ENCODE measurements around the gene GORAB. TPM values are rescaled to one million over a fixed set of nuclear protein-coding genes. Genes with fewer than 3 reads are reported as not detected.

Gene GORAB
- polyA plus RNA-seq, 3 donors from 2014 or later: 1.3 to 3.6 (median 2.6) TPM

GRCh38 chr1:170548497-170548896 is 16.5 kb downstream of the GORAB start:
- Mint-ChIP-seq H3K4me3 (no peak overlapping the region), H3K27me3 (ENCODE audit: low read depth in 3 of 3) (no peaks in the 10 kb centered on the region), H3K4me1 (no peaks in the 10 kb centered on the region), H3K36me3 (peaks cover 47 to 69% (median 62%) of the 10 kb centered on the region in 3 donors), H3K27ac (no peak overlapping the region), H3K9me3 (peaks cover 0 to 2% (median 0%) of the 10 kb centered on the region in 6 donors)
- no peak for DNase-seq

- Mint-ChIP-seq H3K9me3 (peaks cover 0 to 17% (median 0%) of the 10 kb centered on the region in 6 donors), H3K27ac (no peak overlapping the region), H3K36me3 (peaks cover 13 to 28% (median 23%) of the 10 kb centered on the region in 3 donors), H3K4me1 (no peaks in the 10 kb centered on the region), H3K27me3 (ENCODE audit: low read depth in 3 of 3) (peaks cover 0 to 2% (median 2%) of the 10 kb centered on the region in 3 donors), H3K4me3 (no peak overlapping the region)
- DNase-seq: no peak
These were observed 23.4 kb downstream of the GORAB start for GRCh38 chr1:170555370-170555769.

- Mint-ChIP-seq H3K9me3 (peaks cover 0 to 17% (median 0%) of the 10 kb centered on the region in 6 donors), H3K4me3 (no peak overlapping the region), H3K4me1 (no peaks in the 10 kb centered on the region), H3K36me3 (peaks cover 7 to 22% (median 11%) of the 10 kb centered on the region in 3 donors), H3K27me3 (ENCODE audit: low read depth in 3 of 3) (peaks cover 0 to 3% (median 3%) of the 10 kb centered on the region in 3 donors), H3K27ac (no peak overlapping the region)
- no peak for DNase-seq
These were observed 25.0 kb downstream of the GORAB start for GRCh38 chr1:170556917-170557316.

DNA sequence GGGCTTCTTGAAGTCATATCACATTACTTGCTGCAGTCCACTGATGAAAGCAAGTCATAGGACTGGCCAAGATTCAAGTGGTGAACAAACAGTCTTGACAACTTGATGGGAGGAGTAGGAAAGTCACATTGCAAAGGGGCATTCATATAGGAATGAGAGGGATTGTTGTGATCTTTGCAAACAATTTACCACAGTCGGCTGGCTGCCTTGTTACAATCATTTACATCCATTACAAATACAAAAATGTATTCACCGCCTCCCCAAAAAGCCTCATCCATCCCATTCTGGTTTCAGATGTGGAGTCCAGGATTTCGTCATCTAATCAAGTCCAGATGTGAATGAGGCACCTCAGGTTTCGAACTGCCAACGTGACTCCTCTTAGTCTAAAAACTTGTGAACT is 26.8 kb downstream of the GORAB start:
- no peak for DNase-seq
- Mint-ChIP-seq H3K4me1 (peaks cover 12 to 16% of the 10 kb centered on the region in 2 donors), H3K36me3 (peaks cover 0 to 13% (median 3%) of the 10 kb centered on the region in 3 donors), H3K27me3 (ENCODE audit: low read depth in 3 of 3) (peaks cover 3% of the 10 kb centered on the region in 3 donors), H3K27ac (no peak overlapping the region), H3K4me3 (no peak overlapping the region), H3K9me3 (peaks cover 0 to 17% (median 0%) of the 10 kb centered on the region in 6 donors)

- peaks cover 3 to 5% (median 5%) of the 10 kb centered on the region in 3 donors for H3K27me3 Mint-ChIP-seq (ENCODE audit: low read depth in 3 of 3)
- peaks cover 12 to 16% of the 10 kb centered on the region in 2 donors for H3K4me1 Mint-ChIP-seq
- no peak for DNase-seq
- H3K27ac Mint-ChIP-seq: no peak overlapping the region
- peaks cover 0 to 13% (median 3%) of the 10 kb centered on the region in 3 donors for H3K36me3 Mint-ChIP-seq
- H3K9me3 Mint-ChIP-seq: peaks cover 0 to 17% (median 0%) of the 10 kb centered on the region in 6 donors
- no peak overlapping the region for H3K4me3 Mint-ChIP-seq
These were observed 27.2 kb downstream of the GORAB start for GRCh38 chr1:170559166-170559565.

DNA sequence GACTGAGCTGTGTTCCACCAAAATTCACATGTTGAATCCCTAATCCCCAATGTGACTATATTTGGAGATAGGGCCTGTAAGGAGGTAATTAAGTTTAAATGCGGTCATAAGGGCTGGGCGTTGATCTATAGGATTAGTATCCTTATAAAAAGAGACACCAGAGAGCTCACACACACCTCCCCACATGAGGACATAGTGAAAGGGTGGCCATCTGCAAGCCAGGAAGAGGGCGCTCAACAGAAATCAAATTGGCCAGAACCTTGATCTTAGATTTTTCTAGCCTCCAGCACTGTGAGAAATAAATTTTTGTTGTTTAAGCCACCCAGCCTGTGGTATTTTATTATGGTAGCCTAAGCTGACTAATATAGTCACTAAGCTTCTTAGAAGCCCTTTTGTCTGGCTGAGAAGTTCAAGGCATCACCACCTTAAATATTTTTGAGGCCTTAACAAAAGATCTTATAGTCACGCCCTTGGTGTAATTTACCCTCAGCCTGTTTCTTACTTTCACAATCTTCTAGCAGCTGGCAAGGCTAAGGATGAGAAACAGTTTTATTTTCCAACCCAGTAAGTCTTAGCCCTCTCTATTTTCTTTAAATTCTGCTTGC is 28.8 kb downstream of the GORAB start:
- Mint-ChIP-seq H3K4me3 (no peak overlapping the region), H3K9me3 (peaks cover 0 to 17% (median 0%) of the 10 kb centered on the region in 6 donors), H3K36me3 (peaks cover 0 to 7% (median 3%) of the 10 kb centered on the region in 3 donors), H3K4me1 (peaks cover 12 to 16% of the 10 kb centered on the region in 2 donors), H3K27ac (no peak overlapping the region), H3K27me3 (ENCODE audit: low read depth in 3 of 3) (peaks cover 3 to 5% (median 5%) of the 10 kb centered on the region in 3 donors)
- no peak for DNase-seq

- H3K4me3 Mint-ChIP-seq: peak overlapping the region in 3 of 5 donors; percentile 18 to 42 (median 33)
- H3K27ac Mint-ChIP-seq: peak overlapping the region in 2 of 6 donors; percentile 7 to 48
- H3K9me3 Mint-ChIP-seq: peaks cover 0 to 17% (median 0%) of the 10 kb centered on the region in 6 donors
- peak in 2 of 3 donors; percentile 3 to 10 for DNase-seq
- H3K27me3 Mint-ChIP-seq (ENCODE audit: low read depth in 3 of 3): peaks cover 3 to 8% (median 5%) of the 10 kb centered on the region in 3 donors
- peaks cover 12 to 16% of the 10 kb centered on the region in 2 donors for H3K4me1 Mint-ChIP-seq
- peaks cover 0 to 7% (median 0%) of the 10 kb centered on the region in 3 donors for H3K36me3 Mint-ChIP-seq
These were observed 30.8 kb downstream of the GORAB start for GRCh38 chr1:170562646-170563338.

DNA sequence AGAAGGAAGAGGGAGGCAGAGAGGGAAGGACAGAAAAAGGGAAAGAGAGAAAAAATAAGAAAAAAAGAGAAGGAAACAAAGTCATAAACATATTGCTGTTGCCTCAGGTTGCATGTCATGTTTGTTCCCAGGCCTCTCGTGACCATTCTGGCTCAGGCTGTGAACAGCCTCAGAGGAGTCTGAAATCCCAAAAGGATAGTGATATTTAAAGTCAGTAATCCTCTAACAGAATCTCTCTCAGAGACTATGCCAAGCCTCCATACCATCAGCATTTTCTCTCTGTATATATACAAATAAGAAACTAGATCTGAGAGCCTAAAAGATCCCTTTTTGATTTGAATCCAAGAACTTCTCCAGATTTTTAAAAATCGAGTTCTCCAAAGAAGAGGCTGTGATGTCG is 35.2 kb downstream of the GORAB start:
- no peaks in the 10 kb centered on the region for H3K36me3 Mint-ChIP-seq
- H3K4me1 Mint-ChIP-seq: peaks cover 12 to 16% of the 10 kb centered on the region in 2 donors
- peak overlapping the region in 1 of 6 donors; percentile 36 for H3K27ac Mint-ChIP-seq
- no peak for DNase-seq
- H3K27me3 Mint-ChIP-seq (ENCODE audit: low read depth in 3 of 3): peaks cover 2 to 14% (median 8%) of the 10 kb centered on the region in 3 donors
- H3K9me3 Mint-ChIP-seq: peaks cover 0 to 9% (median 4%) of the 10 kb centered on the region in 6 donors
- H3K4me3 Mint-ChIP-seq: no peak overlapping the region

- no peak overlapping the region for H3K27ac Mint-ChIP-seq
- DNase-seq: no peak
- H3K4me3 Mint-ChIP-seq: no peak overlapping the region
- H3K4me1 Mint-ChIP-seq: peaks cover 4 to 6% of the 10 kb centered on the region in 2 donors
- peaks cover 0 to 9% (median 4%) of the 10 kb centered on the region in 6 donors for H3K9me3 Mint-ChIP-seq
- H3K27me3 Mint-ChIP-seq (ENCODE audit: low read depth in 3 of 3): peaks cover 2 to 12% (median 8%) of the 10 kb centered on the region in 3 donors
- no peaks in the 10 kb centered on the region for H3K36me3 Mint-ChIP-seq
These were observed 36.2 kb downstream of the GORAB start for GRCh38 chr1:170568197-170568596.

GRCh38 chr1:170576980-170577379 is 45.0 kb downstream of the GORAB start:
- H3K27me3 Mint-ChIP-seq (ENCODE audit: low read depth in 3 of 3): peaks cover under 1 to 9% (median 5%) of the 10 kb centered on the region in 3 donors
- no peaks in the 10 kb centered on the region for H3K36me3 Mint-ChIP-seq
- H3K27ac Mint-ChIP-seq: no peak overlapping the region
- H3K4me1 Mint-ChIP-seq: no peaks in the 10 kb centered on the region
- H3K4me3 Mint-ChIP-seq: no peak overlapping the region
- peaks cover 0 to 3% (median under 1%) of the 10 kb centered on the region in 6 donors for H3K9me3 Mint-ChIP-seq
- no peak for DNase-seq

DNA sequence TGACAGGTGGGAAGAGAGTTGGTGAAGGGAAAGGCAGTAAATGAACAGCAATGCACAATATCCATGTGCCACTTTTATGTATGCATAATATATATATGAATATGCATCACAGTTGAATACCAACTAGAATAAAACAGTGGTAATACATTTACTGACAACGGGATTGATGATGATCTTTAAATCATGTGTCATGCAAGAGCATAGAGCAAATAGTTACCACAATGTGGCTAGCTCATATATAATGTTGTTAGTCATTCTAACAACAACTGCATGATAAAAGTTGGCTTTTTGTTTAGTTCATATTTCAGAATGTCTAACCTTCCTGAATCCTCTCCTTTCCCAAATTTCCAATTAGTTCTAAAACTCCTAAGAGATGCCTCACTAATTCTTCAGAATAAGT is 46.4 kb downstream of the GORAB start:
- peaks cover 4 to 6% (median 5%) of the 10 kb centered on the region in 3 donors for H3K27me3 Mint-ChIP-seq (ENCODE audit: low read depth in 3 of 3)
- peaks cover 0 to 3% (median 0%) of the 10 kb centered on the region in 6 donors for H3K9me3 Mint-ChIP-seq
- no peaks in the 10 kb centered on the region for H3K4me1 Mint-ChIP-seq
- DNase-seq: no peak
- H3K4me3 Mint-ChIP-seq: no peak overlapping the region
- H3K36me3 Mint-ChIP-seq: no peaks in the 10 kb centered on the region
- no peak overlapping the region for H3K27ac Mint-ChIP-seq

DNA sequence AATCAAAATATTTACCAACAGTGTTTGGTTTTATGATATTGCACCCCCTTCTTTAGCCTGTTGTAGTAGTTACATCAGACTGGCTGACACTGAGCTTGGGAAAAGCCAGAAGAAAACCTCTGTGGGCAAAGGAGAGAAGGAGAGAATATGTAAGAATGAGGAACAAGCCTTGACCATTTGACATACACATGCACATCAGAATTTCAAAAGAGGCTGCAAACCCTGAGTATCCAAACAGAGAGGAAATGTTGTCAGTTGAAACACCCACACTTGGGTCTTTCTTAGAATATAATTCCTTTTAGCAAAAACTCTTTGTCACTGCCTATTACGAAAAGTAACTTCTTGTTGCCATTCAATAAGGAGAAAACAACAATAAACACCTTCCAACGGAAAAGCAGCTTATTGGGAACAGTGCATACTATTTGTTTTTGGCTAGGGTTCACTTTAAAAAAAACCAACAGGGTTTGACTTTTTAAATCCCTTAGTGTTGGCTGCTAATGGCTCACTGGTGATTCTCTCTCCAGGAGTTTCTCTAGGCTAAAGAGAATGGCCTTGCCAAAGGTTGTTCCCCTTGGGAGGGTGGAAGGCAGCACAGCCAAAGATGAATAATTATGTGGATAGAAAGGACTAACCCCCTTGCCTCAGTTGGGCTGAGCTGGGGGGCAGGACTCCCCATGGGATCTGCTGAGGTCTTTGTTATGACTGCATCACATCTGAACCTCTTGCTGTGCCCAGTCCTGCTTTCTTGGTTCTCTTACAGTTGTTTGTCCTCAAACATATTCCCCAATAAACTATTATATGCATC is 48.9 kb downstream of the GORAB start:
- no peak for DNase-seq
- Mint-ChIP-seq H3K27ac (no peak overlapping the region), H3K36me3 (no peaks in the 10 kb centered on the region), H3K4me1 (no peaks in the 10 kb centered on the region), H3K9me3 (peaks cover 0 to 3% (median 0%) of the 10 kb centered on the region in 6 donors), H3K27me3 (ENCODE audit: low read depth in 3 of 3) (peaks cover 4 to 9% (median 5%) of the 10 kb centered on the region in 3 donors), H3K4me3 (no peak overlapping the region)

DNA sequence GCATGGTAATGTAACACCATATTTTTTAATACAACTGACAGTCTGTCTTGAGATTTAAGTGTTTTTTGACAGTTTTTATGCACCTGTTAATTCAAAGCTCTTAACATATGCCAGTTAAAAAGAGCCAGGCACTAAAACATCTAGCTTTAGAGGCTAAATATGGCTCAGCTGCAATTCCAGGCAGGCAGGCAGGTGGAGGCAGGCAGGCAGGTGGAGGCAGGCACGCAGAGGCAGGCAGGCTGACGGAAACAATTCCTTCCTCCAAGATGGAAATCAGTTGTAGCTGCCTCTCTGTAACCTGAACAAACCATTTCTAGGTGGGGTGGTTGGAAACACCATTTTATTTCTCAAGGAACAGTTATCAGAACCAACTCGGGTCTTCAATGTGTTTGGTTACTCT is 51.2 kb downstream of the GORAB start:
- peaks cover 4 to 15% (median 7%) of the 10 kb centered on the region in 3 donors for H3K27me3 Mint-ChIP-seq (ENCODE audit: low read depth in 3 of 3)
- peaks cover 0 to 3% (median 0%) of the 10 kb centered on the region in 6 donors for H3K9me3 Mint-ChIP-seq
- H3K4me1 Mint-ChIP-seq: no peaks in the 10 kb centered on the region
- DNase-seq: no peak
- H3K27ac Mint-ChIP-seq: no peak overlapping the region
- no peaks in the 10 kb centered on the region for H3K36me3 Mint-ChIP-seq
- no peak overlapping the region for H3K4me3 Mint-ChIP-seq
